Neural cell (in vitro differentiated cells): Measurements from ENCODE around the gene TXNL1. TPM values are rescaled to one million over a fixed set of nuclear protein-coding genes. Genes with fewer than 3 reads are reported as not detected.

Experiments used
- H2AFZ ChIP-seq: fragments of 200-600, 300-800 bp; sonication (generic), shearing (Covaris generic); 2 replicates; pipeline ENCODE4 v1.6.0; 2014; ENCODE audit warnings: low read depth, mild to moderate bottlenecking, antibody characterized with exemption, low read length, moderate library complexity
- H3F3A ChIP-seq: fragments of 200-600 bp; shearing (Covaris generic); 2 replicates; pipeline ENCODE4 v1.6.1; 2016; ENCODE audit warnings: mild to moderate bottlenecking, moderate library complexity, mixed read lengths, antibody characterized with exemption, low read length; ENCODE audit not compliant: insufficient read depth, poor library complexity, severe bottlenecking
- H3K27ac ChIP-seq: fragments of 200-600, 300-800 bp; sonication (generic), shearing (Covaris generic); 2 replicates; pipeline ENCODE4 v1.5.1; 2014; ENCODE audit warnings: mild to moderate bottlenecking, low read length, moderate library complexity
- H3K27me3 ChIP-seq: fragments of 300-800, 200-600 bp; sonication (generic), shearing (Covaris generic); 2 replicates; pipeline ENCODE4 v1.6.0; 2014; ENCODE audit warnings: mild to moderate bottlenecking, low read depth, low read length, moderate library complexity; ENCODE audit not compliant: insufficient read depth
- H3K36me3 ChIP-seq: fragments of 300-800, 200-600 bp; sonication (generic), shearing (Covaris generic); 2 replicates; pipeline ENCODE4 v1.5.1; 2014; ENCODE audit warnings: mild to moderate bottlenecking, antibody characterized with exemption, low read length, moderate library complexity; ENCODE audit not compliant: insufficient read depth
- H3K4me2 ChIP-seq: fragments of 300-800, 200-600 bp; sonication (generic), shearing (Covaris generic); 2 replicates; pipeline ENCODE4 v1.6.0; 2014; ENCODE audit warnings: mild to moderate bottlenecking, low read length
- H3K4me3 ChIP-seq: fragments of 300-800, 200-600 bp; sonication (generic), shearing (Covaris generic); 2 replicates; pipeline ENCODE4 v1.5.1; 2014; ENCODE audit warnings: mild to moderate bottlenecking, low read length, moderate library complexity
- H3K79me2 ChIP-seq: fragments of 200-600 bp; shearing (Covaris generic); replicated peaks from 2 replicates; pipeline ENCODE4 v1.6.0; 2014; ENCODE audit warnings: mild to moderate bottlenecking, low read length, moderate library complexity; ENCODE audit not compliant: insufficient read depth
- H3K9ac ChIP-seq: fragments of 300-800, 200-600 bp; sonication (generic), shearing (Covaris generic); 2 replicates; pipeline ENCODE4 v1.6.1; 2016; ENCODE audit warnings: mild to moderate bottlenecking, low read length, mixed read lengths
- H3K9me2 ChIP-seq: fragments of 200-600 bp; shearing (Covaris generic); 2 replicates; pipeline ENCODE4 v1.6.1; 2016; ENCODE audit warnings: mild to moderate bottlenecking, low read length, mixed read lengths; ENCODE audit not compliant: insufficient read depth
- H3K9me3 ChIP-seq: fragments of 200-600, 300-800 bp; sonication (generic), shearing (Covaris generic); 2 replicates; pipeline ENCODE4 v1.6.1; 2016; ENCODE audit warnings: mild to moderate bottlenecking, mixed run types, low read length, moderate library complexity, mixed read lengths
- H4K20me1 ChIP-seq: fragments of 200-600 bp; shearing (Covaris generic); 2 replicates; pipeline ENCODE4 v1.6.1; 2016; ENCODE audit warnings: mild to moderate bottlenecking, mixed run types; ENCODE audit not compliant: insufficient read depth
- CTCF ChIP-seq: fragments of 450-650 bp; IDR thresholded peaks from 2 replicates; pipeline ENCODE4 v1.5.1; 2014; ENCODE audit warnings: antibody characterized with exemption, mild to moderate bottlenecking, moderate library complexity; ENCODE audit not compliant: poor library complexity, severe bottlenecking
- EP300 ChIP-seq: fragments of 450-650 bp; conservative IDR thresholded peaks from 2 replicates; pipeline ENCODE4 v1.6.1; 2014; ENCODE audit warnings: antibody characterized with exemption, mild to moderate bottlenecking, moderate library complexity; ENCODE audit not compliant: poor library complexity, severe bottlenecking
- EZH2 ChIP-seq: fragments of 200-600, 300-800 bp; shearing (Covaris generic), sonication (generic); IDR thresholded peaks from 2 replicates; pipeline ENCODE4 v1.6.1; 2014; ENCODE audit warnings: antibody characterized with exemption, low read length, borderline replicate concordance, mild to moderate bottlenecking; ENCODE audit not compliant: insufficient read depth, poor library complexity, severe bottlenecking
- MXI1 ChIP-seq: fragments of 450-650 bp; conservative IDR thresholded peaks from 2 replicates; pipeline ENCODE4 v1.6.1; 2014; ENCODE audit warnings: antibody characterized with exemption, mild to moderate bottlenecking; ENCODE audit not compliant: poor library complexity, severe bottlenecking
- POLR2AphosphoS5 ChIP-seq: IDR thresholded peaks from 2 replicates; pipeline ENCODE4 v1.6.1; 2012
- RAD21 ChIP-seq: fragments of 450-650 bp; conservative IDR thresholded peaks from 2 replicates; pipeline ENCODE4 v1.6.1; 2014; ENCODE audit warnings: antibody characterized with exemption, mild to moderate bottlenecking, moderate library complexity
- REST ChIP-seq: IDR thresholded peaks from 2 replicates; pipeline ENCODE4 v1.6.1; 2012; ENCODE audit warnings: borderline replicate concordance
- SMC3 ChIP-seq: fragments of 450-650 bp; conservative IDR thresholded peaks from 2 replicates; pipeline ENCODE4 v1.6.1; 2014; ENCODE audit warnings: antibody characterized with exemption, mild to moderate bottlenecking, moderate library complexity; ENCODE audit not compliant: poor library complexity
- TAF1 ChIP-seq: IDR thresholded peaks from 2 replicates; pipeline ENCODE4 v1.6.1; 2012; ENCODE audit warnings: low read depth
- polyA plus RNA-seq: library from polyadenylated mRNA; depleted of rRNA; stranded (reverse); fragments of >200 nt; gene quantifications from 2 replicates; pipeline ENCODE4 v1.2.3, GENCODE V29; 2014

Gene TXNL1
- polyA plus RNA-seq, 1 donor from 2014 or later = 84.7 TPM

- Histone ChIP-seq H3K4me3 (no peak overlapping the region), H2AFZ (no peak overlapping the region), H4K20me1 (no peaks in the 10 kb centered on the region), H3K9me2 (no peaks in the 10 kb centered on the region), H3K27ac (no peak overlapping the region), H3F3A (no peaks in the 10 kb centered on the region), H3K36me3 (no peaks in the 10 kb centered on the region), H3K4me2 (no peak overlapping the region), H3K9me3 (no peaks in the 10 kb centered on the region), H3K9ac (no peak overlapping the region), H3K27me3 (no peaks in the 10 kb centered on the region), H3K79me2 (peaks cover 14% of the 10 kb centered on the region)
- TF ChIP-seq SMC3 (no peak), EP300 (no peak), TAF1 (no peak), RAD21 (no peak), POLR2AphosphoS5 (no peak), MXI1 (no peak), CTCF (no peak), REST (no peak), EZH2 (no peak)
These were observed 34.6 kb upstream of the TXNL1 start for GRCh38 chr18:56672981-56673380.

- Histone ChIP-seq H3K79me2 (peaks cover 14% of the 10 kb centered on the region), H4K20me1 (no peaks in the 10 kb centered on the region), H3F3A (no peaks in the 10 kb centered on the region), H3K9me3 (no peaks in the 10 kb centered on the region), H3K27ac (no peak overlapping the region), H3K9ac (no peak overlapping the region), H3K27me3 (no peaks in the 10 kb centered on the region), H3K36me3 (no peaks in the 10 kb centered on the region), H3K9me2 (no peaks in the 10 kb centered on the region), H3K4me2 (no peak overlapping the region), H2AFZ (no peak overlapping the region), H3K4me3 (no peak overlapping the region)
- no peak for TF ChIP-seq POLR2AphosphoS5
- no peak for TF ChIP-seq MXI1
- no peak for TF ChIP-seq EP300
- TF ChIP-seq REST = no peak
- no peak for TF ChIP-seq TAF1
- no peak for TF ChIP-seq CTCF
- no peak for TF ChIP-seq EZH2
- no peak for TF ChIP-seq RAD21
- TF ChIP-seq SMC3 = no peak
These were observed 34.0 kb upstream of the TXNL1 start for GRCh38 chr18:56672391-56672790.
